ENCODE data around the gene FAM184A. TPM values are rescaled to one million over a fixed set of nuclear protein-coding genes. Genes with fewer than 3 reads are reported as not detected.

Gene FAM184A
- total RNA-seq, 2 donors from 2014 or later = 2.1 to 3.5 TPM

DNA sequence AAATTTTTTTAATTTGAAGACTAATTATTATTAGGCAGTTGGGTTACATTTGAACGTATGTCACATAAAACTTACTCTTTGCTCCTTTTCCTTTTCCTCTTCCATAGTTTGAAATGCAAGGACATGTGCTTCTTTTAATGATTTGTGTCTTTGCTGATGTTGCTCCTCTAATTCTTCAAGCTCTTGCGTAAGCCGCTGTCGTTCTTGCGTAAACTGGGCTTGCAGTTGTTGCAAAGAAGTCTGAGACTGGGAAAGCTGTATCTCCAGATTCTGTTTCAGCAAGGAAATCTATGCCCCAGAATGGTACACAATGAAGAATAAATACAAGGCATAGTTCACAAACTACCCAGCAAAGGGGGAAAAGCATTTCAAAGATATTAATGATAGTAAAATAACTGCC lies 98.4 kb downstream of the FAM184A start:
- Mint-ChIP-seq H3K36me3 (ENCODE audit: low read depth) (peaks cover 2% of the 10 kb centered on the region), H3K27me3 (no peaks in the 10 kb centered on the region), H3K4me1 (no peaks in the 10 kb centered on the region), H3K27ac (no peak overlapping the region), H3K4me3 (no peak overlapping the region)
- DNase-seq = no peak
- ATAC-seq = no peak
- H3K9me3 ChIP-seq (ENCODE audit: control insufficient read depth, low read length, poor library complexity, severe bottlenecking) = no peaks in the 10 kb centered on the region

DNA sequence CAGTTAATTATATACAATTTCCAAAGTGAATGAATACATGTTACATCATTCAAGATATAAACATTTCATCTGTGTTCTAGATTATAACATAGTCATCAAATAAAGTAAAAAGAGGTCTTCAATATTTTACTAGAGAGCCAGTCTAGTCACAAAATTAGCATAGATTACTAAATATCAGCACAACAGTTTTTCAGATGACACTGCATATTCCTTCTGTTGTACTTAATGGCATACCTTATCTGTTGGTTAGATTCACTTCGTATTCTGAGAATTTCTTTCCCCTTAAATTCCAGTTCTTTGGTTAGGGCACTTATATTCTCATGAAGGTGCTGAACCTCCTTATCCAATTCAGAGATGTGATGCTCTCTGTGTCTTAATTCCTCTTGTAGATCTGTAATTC lies 103.7 kb downstream of the FAM184A start:
- no peaks in the 10 kb centered on the region for H3K9me3 ChIP-seq (ENCODE audit: control insufficient read depth, low read length, poor library complexity, severe bottlenecking)
- Mint-ChIP-seq H3K27me3 (no peaks in the 10 kb centered on the region), H3K36me3 (ENCODE audit: low read depth) (peaks cover 4% of the 10 kb centered on the region), H3K27ac (no peak overlapping the region), H3K4me1 (no peaks in the 10 kb centered on the region), H3K4me3 (no peak overlapping the region)
- ATAC-seq = no peak
- no peak for DNase-seq

GRCh38 chr6:118971682-118972081 lies 106.8 kb downstream of the FAM184A start:
- Mint-ChIP-seq H3K27me3 (no peaks in the 10 kb centered on the region), H3K4me1 (peaks cover 3% of the 10 kb centered on the region), H3K4me3 (no peak overlapping the region), H3K36me3 (ENCODE audit: low read depth) (peaks cover 4% of the 10 kb centered on the region), H3K27ac (no peak overlapping the region)
- no peak for ATAC-seq
- H3K9me3 ChIP-seq (ENCODE audit: control insufficient read depth, low read length, poor library complexity, severe bottlenecking) = no peaks in the 10 kb centered on the region
- no peak for DNase-seq

- no peaks in the 10 kb centered on the region for H3K27me3 Mint-ChIP-seq
- H3K36me3 Mint-ChIP-seq (ENCODE audit: low read depth) = peaks cover 4% of the 10 kb centered on the region
- H3K9me3 ChIP-seq (ENCODE audit: control insufficient read depth, low read length, poor library complexity, severe bottlenecking) = no peaks in the 10 kb centered on the region
- DNase-seq = no peak
- ATAC-seq = no peak
- H3K27ac Mint-ChIP-seq = no peak overlapping the region
- H3K4me3 Mint-ChIP-seq = no peak overlapping the region
- H3K4me1 Mint-ChIP-seq = peaks cover 3% of the 10 kb centered on the region
These were observed 107.6 kb downstream of the FAM184A start for GRCh38 chr6:118970866-118971265.

GRCh38 chr6:118968416-118968815 lies 110.0 kb downstream of the FAM184A start:
- peaks cover 3% of the 10 kb centered on the region for H3K4me1 Mint-ChIP-seq
- no peaks in the 10 kb centered on the region for H3K27me3 Mint-ChIP-seq
- no peak overlapping the region for H3K27ac Mint-ChIP-seq
- no peak for DNase-seq
- no peak overlapping the region for H3K4me3 Mint-ChIP-seq
- no peaks in the 10 kb centered on the region for H3K9me3 ChIP-seq (ENCODE audit: control insufficient read depth, low read length, poor library complexity, severe bottlenecking)
- ATAC-seq = no peak
- peaks cover 3% of the 10 kb centered on the region for H3K36me3 Mint-ChIP-seq (ENCODE audit: low read depth)

DNA sequence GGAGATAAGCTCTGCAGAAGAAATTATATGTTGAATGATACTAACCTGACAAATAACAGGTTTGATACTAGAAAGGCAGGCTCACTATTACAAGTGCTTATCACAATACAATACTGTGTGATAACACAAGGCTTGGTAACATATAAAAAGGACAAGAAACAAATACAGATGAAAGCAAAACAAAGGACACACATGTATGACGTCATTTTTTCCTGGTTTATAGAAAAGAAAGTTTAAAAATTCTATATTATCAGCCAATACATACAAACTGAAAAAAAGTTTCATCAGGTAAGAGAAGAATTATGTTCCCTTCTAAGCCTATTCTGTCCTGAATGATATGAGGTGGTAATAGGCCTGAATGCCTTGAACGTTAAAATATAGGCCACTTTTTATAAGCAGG lies 111.2 kb downstream of the FAM184A start:
- Mint-ChIP-seq H3K27ac (peak overlapping the region; percentile 6), H3K36me3 (ENCODE audit: low read depth) (peaks cover 2% of the 10 kb centered on the region), H3K4me1 (peaks cover 3% of the 10 kb centered on the region), H3K4me3 (no peak overlapping the region), H3K27me3 (no peaks in the 10 kb centered on the region)
- no peaks in the 10 kb centered on the region for H3K9me3 ChIP-seq (ENCODE audit: control insufficient read depth, low read length, poor library complexity, severe bottlenecking)
- DNase-seq (no peak), ATAC-seq (no peak)

- ATAC-seq (no peak), DNase-seq (no peak)
- Mint-ChIP-seq H3K27me3 (no peaks in the 10 kb centered on the region), H3K4me3 (no peak overlapping the region), H3K4me1 (peaks cover 3% of the 10 kb centered on the region), H3K27ac (no peak overlapping the region), H3K36me3 (ENCODE audit: low read depth) (no peaks in the 10 kb centered on the region)
- H3K9me3 ChIP-seq (ENCODE audit: control insufficient read depth, low read length, poor library complexity, severe bottlenecking) = no peaks in the 10 kb centered on the region
These were observed 112.6 kb downstream of the FAM184A start for GRCh38 chr6:118965843-118966370.

- Mint-ChIP-seq H3K4me1 (peaks cover 3% of the 10 kb centered on the region), H3K27me3 (no peaks in the 10 kb centered on the region), H3K27ac (no peak overlapping the region), H3K36me3 (ENCODE audit: low read depth) (no peaks in the 10 kb centered on the region), H3K4me3 (no peak overlapping the region)
- DNase-seq (no peak), ATAC-seq (no peak)
- H3K9me3 ChIP-seq (ENCODE audit: control insufficient read depth, low read length, poor library complexity, severe bottlenecking) = no peaks in the 10 kb centered on the region
These were observed 113.1 kb downstream of the FAM184A start for GRCh38 chr6:118965371-118965770.

- ATAC-seq (no peak), DNase-seq (no peak)
- no peaks in the 10 kb centered on the region for H3K27me3 Mint-ChIP-seq
- H3K36me3 Mint-ChIP-seq (ENCODE audit: low read depth) = no peaks in the 10 kb centered on the region
- no peak overlapping the region for H3K4me3 Mint-ChIP-seq
- no peaks in the 10 kb centered on the region for H3K9me3 ChIP-seq (ENCODE audit: control insufficient read depth, low read length, poor library complexity, severe bottlenecking)
- H3K27ac Mint-ChIP-seq = no peak overlapping the region
- peaks cover 13% of the 10 kb centered on the region for H3K4me1 Mint-ChIP-seq
These were observed 115.5 kb downstream of the FAM184A start for GRCh38 chr6:118963003-118963402.

GRCh38 chr6:118959903-118960302 lies 118.6 kb downstream of the FAM184A start:
- H3K9me3 ChIP-seq (ENCODE audit: control insufficient read depth, low read length, poor library complexity, severe bottlenecking) = no peaks in the 10 kb centered on the region
- peaks cover 10% of the 10 kb centered on the region for H3K4me1 Mint-ChIP-seq
- H3K36me3 Mint-ChIP-seq (ENCODE audit: low read depth) = no peaks in the 10 kb centered on the region
- H3K4me3 Mint-ChIP-seq = no peak overlapping the region
- no peaks in the 10 kb centered on the region for H3K27me3 Mint-ChIP-seq
- no peak overlapping the region for H3K27ac Mint-ChIP-seq
- ATAC-seq = no peak
- DNase-seq = no peak

DNA sequence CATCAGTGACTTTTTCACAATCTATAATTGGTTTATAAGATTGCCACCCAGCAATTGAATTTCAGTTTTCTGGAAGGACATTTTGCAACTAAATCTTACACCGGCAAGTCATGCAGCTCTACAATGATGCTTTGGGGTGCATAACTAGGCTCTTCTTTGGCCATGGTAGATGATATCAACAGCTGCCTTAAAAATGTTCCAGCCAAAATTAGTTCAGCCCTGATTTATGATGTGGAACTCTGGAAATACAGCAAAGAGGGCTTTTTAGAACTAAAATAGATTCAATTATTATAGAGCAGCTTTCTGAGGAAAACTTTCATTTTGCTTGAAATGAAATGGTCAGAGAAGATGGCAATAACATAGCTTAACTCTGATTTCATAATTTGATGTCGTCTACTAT lies 125.1 kb downstream of the FAM184A start:
- Mint-ChIP-seq H3K4me1 (peaks cover 2% of the 10 kb centered on the region), H3K36me3 (ENCODE audit: low read depth) (no peaks in the 10 kb centered on the region), H3K27ac (no peak overlapping the region), H3K4me3 (no peak overlapping the region), H3K27me3 (no peaks in the 10 kb centered on the region)
- ATAC-seq (no peak), DNase-seq (no peak)
- H3K9me3 ChIP-seq (ENCODE audit: control insufficient read depth, low read length, poor library complexity, severe bottlenecking) = no peaks in the 10 kb centered on the region

- DNase-seq (no peak), ATAC-seq (no peak)
- H3K4me3 Mint-ChIP-seq = no peak overlapping the region
- no peaks in the 10 kb centered on the region for H3K4me1 Mint-ChIP-seq
- no peaks in the 10 kb centered on the region for H3K9me3 ChIP-seq (ENCODE audit: control insufficient read depth, low read length, poor library complexity, severe bottlenecking)
- no peaks in the 10 kb centered on the region for H3K27me3 Mint-ChIP-seq
- no peak overlapping the region for H3K27ac Mint-ChIP-seq
- no peaks in the 10 kb centered on the region for H3K36me3 Mint-ChIP-seq (ENCODE audit: low read depth)
These were observed 125.8 kb downstream of the FAM184A start for GRCh38 chr6:118952683-118953082.

DNA sequence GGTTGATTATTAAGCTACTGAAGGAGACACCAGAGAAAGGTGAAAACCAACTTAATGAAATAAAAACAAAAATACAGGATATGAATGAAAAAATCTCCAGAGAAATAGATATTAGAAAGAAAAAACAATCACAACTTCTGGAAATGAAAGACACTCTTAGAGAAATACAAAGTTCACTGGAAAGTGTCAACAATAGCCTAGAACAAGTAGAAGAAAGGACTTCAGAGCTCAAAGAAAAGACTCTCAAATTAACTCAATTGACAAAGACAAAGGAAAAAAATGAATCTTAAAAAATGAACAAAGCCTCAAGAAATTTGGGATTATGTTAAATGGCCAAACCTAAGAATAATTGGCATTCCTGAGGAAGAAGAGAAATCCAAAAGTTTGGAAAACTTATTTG lies 133.2 kb downstream of the FAM184A start:
- DNase-seq = no peak
- Mint-ChIP-seq H3K27ac (no peak overlapping the region), H3K4me3 (no peak overlapping the region), H3K27me3 (no peaks in the 10 kb centered on the region), H3K36me3 (ENCODE audit: low read depth) (peaks cover 3% of the 10 kb centered on the region), H3K4me1 (no peaks in the 10 kb centered on the region)
- H3K9me3 ChIP-seq (ENCODE audit: control insufficient read depth, low read length, poor library complexity, severe bottlenecking) = peaks cover 4% of the 10 kb centered on the region
- no peak for ATAC-seq

- Mint-ChIP-seq H3K4me1 (peaks cover 1% of the 10 kb centered on the region), H3K4me3 (no peak overlapping the region), H3K27me3 (no peaks in the 10 kb centered on the region), H3K36me3 (ENCODE audit: low read depth) (peaks cover 3% of the 10 kb centered on the region), H3K27ac (no peak overlapping the region)
- no peak for DNase-seq
- peaks cover 4% of the 10 kb centered on the region for H3K9me3 ChIP-seq (ENCODE audit: control insufficient read depth, low read length, poor library complexity, severe bottlenecking)
- no peak for ATAC-seq
These were observed 137.7 kb downstream of the FAM184A start for GRCh38 chr6:118940770-118941169.
